HL-60/S4 treated with phorbol 12-myristate 13-acetate at 8.2 ng/mL for 4 days and 3 days (cell line): Measurements from ENCODE around the gene PPP2R3B.
"Not testable (repeated sequence)": the region's sequence is repeated elsewhere in the genome, so short reads cannot be mapped to it uniquely, and the experiment has no call there.

ENCODE experiments used
- in situ Hi-C: fragments of 300-500 bp; cut with MboI; formaldehyde crosslinking; loops from 2 replicates; pipeline ENCODE4 v1.15.0; 2022; ENCODE audit warnings: low sequenced_read_pairs

PPP2R3B gene

DNA sequence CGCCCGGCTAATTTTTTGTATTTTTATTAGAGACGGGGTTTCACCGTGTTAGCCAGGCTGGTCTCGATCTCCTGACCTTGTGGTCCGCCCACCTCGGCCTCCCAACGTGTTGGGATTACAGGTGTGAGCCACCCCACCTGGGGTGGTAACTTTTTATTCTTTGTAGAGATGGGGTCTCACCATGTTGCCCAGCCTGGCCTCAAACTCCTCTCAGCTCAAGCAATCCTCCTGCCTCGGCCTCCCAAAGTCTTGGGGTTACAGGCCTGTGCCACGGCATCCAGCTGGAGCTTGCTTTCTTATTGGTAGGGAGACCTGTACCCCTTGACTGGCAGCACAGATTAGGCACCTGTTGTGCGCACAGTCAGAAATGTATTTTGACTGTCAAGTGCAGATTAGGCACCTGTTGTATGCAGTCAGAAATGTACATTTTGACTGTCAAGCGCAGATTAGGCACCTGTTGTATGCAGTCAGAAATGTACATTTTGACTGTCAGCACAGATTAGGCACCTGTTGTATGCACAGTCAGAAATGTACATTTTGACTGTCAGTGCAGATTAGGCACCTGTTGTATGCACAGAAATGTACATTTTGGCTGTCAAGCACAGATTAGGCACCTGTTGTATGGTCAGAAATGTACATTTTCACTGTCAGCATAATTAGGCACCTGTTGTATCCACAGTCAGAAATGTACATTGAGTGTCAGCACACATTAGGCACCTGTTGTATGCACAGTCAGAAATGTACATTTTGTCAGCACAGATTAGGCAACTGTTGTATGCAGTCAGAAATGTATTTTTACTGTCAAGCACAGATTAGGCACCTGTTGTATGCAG is 80.7 kb downstream of the PPP2R3B start:
- in situ Hi-C loops: not testable (repeated sequence)

DNA sequence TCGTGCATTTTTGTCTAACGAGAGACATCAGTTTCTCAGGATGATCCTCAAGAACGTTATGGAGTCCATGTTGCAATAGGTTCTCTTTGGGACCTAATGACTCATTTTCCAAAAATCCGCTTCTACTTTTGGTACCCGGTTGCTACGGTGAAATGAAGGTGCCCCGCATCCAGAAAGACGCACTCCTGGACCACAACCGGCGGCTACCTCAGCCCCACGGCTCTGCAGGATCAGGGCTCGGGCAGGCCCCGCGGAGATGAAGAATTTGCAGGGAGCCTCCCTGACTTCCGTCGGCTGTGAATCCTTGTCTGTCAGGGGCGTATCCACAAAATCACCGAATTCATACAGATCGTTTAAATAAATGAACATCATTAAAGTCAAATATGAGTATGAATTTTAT is 83.7 kb downstream of the PPP2R3B start:
- in situ Hi-C loops: no loop called here

DNA sequence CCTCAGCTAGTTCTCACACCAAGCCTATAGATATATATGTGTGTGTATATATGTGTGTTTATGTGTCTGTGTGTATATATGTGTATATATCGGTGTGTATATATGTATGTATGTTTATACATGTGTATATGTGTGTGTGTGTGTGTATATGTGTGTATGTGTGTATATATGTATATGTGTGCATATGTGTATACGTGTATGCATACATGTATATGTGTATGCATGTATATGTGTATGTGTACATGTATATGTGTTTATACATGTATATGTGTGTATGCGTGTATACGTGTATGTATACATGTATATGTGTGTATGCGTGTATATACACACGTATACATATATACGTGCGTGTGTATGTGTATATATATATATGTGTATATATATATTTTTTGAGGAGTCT is 86.4 kb downstream of the PPP2R3B start:
- in situ Hi-C loops: no loop called here

DNA sequence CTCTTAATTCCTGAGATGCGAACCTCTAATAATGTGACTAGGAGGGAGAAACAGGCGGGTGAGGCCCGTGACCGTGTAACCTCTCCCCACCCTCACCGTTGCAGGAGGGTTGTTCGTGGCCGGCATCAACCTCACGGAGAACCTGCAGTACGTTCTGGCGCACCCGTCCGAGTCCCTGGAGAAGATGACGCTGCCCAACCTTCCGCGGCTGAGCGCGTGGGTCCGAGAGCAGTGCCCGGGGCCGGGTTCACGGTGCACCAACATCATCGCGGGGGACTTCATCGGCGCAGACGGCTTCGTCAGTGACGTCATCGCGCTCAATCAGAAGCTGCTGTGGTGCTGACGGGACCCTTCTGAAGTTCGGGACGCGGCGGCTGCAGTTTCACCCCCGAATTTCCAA is 87.7 kb downstream of the PPP2R3B start:
- in situ Hi-C loops: no loop called here

DNA sequence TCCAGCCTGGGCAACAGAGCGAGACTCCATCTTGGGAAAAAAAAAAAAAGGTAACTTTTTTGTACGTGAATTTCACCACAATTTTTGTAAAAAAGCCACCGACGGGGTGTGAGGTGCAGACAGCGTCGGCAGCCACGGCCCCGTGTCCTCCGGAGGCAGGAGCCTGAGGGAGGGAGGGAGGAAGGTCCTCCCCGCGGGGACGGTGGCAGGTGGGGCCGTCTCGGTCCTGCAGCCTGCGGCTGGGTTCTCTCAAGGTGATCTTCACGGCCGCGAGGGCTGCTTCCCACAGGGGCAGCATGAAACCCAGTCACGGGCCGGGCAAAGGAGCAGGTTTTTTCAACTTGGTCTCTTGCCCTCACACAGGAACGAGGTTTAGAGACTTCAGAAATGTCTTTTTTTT is 91.6 kb downstream of the PPP2R3B start:
- in situ Hi-C loops: no loop called here

DNA sequence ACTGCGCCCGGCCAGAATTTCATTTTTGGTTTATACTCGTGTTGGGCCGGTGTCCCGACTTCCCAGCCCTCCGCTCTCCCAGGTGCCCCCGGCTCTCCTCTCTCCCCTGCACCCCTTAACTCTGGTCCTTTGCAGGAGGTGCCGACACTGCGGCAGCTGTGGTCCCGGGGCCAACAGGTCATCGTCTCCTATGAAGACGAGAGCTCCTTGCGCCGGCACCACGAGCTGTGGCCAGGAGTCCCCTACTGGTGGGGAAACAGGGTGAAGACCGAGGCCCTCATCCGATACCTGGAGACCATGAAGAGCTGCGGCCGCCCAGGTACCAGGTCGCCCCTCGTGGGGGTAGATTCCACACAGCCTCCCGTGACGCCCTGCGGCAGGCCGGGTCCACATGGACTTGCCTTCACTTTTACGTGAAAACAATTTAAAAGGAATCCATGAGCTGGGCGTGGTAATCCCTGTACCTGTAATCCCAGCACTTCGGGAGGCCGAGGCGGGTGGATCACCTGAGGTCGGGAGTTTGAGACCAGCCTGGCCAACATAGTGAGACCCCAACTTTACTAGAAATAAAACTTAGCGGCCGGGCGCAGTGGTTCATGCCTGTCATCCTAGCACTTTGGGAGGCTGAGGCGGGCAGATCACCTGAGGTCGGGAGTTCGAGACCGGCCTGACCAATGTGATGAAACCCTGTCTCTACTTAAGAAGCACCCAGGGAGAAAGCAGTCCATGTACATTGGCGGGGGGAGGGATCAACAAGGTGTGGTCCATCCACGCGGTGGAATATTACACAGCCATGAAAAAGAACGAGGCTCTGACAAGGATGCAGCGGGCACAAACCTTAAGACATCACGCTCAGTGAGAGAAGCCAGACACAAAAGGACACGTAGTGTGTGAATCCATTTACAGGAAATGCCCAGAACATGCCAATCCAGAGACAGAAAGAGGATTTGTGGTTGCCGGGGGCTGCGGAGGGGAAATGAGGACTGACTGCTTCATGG is 93.5 kb downstream of the PPP2R3B start:
- in situ Hi-C loops: no loop called here

DNA sequence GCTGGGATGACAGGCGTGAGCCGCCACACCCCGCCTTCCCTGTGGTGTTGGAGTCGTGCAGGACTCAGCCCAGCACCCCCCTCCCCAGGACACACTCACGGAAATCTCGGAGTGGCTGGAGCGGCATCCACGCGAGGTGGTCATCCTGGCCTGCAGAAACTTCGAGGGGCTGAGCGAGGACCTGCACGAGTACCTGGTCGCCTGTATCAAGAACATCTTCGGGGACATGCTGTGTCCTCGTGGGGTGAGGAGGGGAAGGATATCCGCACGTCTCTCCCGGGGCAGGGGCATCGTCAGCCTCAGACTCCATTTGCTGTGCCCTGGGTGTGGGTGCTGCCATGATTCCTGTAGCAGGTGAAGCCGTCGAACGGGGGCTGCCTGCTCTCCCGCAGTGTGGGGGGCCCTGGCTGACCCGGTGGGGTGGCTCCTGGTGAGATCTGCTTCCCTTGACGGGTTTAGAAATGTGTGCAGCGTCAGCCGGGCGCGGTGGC is 95.3 kb downstream of the PPP2R3B start:
- in situ Hi-C loops: no loop called here

DNA sequence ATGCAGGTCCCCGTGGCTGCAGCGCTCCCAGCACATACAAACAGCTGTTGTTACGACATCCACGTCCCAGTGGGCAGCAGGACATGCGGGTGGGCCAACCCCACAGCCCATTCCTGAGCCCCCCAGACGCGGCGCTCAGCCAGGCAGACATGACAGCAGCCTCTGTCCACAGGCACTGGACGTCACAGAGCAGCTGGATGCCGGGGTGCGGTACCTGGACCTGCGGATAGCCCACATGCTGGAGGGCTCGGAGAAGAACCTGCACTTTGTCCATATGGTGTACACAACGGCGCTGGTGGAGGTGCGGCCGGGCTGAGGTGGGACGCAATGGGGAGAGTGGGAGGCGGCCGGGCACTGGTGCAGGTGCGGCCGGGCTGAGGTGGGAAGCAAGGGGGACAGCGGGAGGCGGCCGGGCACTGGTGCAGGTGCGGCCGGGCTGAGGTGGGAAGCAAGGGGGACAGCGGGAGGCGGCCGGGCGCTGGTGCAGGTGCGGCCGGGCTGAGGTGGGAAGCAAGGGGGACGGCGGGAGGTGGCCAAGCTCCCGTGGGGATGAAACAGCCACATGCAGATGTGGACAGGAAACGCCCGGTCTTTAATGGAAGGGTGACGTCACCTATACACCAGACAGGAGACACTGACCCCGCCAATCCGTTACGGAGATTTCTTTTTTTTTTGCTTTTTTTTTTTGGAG is 96.1 kb downstream of the PPP2R3B start:
- in situ Hi-C loops: no loop called here

DNA sequence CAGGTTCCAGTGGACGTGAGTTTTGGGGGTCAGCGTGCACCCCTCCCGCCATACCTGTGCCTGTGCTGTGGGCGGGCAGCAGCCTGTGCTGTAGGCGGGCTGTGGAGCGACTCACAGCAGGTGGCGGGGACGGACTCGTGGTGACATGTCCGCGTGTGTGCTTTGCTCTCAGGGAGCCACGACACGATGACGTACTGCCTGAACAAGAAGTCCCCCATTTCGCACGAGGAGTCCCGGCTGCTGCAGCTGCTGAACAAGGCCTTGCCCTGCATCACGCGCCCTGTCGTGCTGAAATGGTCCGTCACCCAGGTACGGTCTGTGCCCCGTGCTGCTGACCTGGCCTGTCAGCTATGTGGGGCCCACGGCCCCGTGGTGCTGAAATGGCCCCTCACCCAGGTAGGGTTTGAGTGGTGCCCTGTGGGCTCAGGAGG is 98.1 kb downstream of the PPP2R3B start:
- in situ Hi-C loops: no loop called here

DNA sequence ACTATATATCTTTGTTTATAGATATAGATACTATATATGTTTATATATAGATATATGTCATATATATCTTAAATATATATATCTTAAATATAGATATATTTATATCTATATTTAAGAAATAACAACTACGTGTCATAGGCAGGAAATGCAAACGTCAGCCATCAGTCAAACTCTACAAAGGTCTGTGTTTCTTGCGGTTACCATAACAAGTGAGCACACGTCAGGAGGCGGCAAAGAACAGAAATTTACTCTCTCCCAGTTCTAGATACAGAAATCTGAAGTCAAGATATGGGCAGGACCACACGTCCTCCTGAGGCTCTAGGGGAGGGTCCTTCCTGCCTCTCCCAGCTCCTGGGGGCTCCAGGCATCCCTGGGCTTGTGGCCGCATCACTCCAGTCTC is 99.0 kb downstream of the PPP2R3B start:
- in situ Hi-C loops: no loop called here

DNA sequence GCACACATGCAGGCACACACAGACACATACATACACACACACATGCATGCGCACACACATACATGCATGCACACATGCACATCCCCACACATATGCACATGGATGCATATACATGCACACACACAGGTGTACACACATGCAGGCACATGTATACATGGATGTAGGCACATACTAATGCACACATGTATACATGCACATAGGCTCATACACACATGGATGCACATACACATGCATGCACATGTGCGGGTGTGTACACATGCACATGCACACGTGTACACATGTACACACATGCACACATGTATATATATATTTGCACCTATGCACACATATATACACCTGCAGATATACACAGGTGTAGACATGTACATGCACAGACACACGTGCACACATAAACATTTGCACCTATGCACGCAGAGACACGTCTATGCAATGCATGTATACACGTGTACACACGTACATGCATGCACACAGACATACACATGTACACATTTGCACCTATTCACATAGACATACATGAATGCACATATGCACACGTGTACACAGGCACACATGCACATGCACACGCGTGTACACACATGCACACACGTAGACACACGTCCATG is 101.5 kb downstream of the PPP2R3B start:
- in situ Hi-C loops: no loop called here
